ENCODE data around the gene ZNF605. TPM values are rescaled to one million over a fixed set of nuclear protein-coding genes. Genes with fewer than 3 reads are reported as not detected.
"Not testable (repeated sequence)": the region's sequence is repeated elsewhere in the genome, so short reads cannot be mapped to it uniquely, and the experiment has no call there.

The ZNF605 gene
- total RNA-seq: 1 to 10 TPM; 4.6 to 5.3 TPM

- intact Hi-C loops (cut with micrococcal nuclease): loop anchor here (1.0 kb wide), 4 partner anchors 30 to 124 kb away; partner anchors contain the start of genes CHFR, ZNF140, ZNF26 and ZNF84
- H3K4me1 Mint-ChIP-seq (ENCODE audit: low read depth): peaks cover 31% of the 10 kb centered on the region
- peaks cover 28% of the 10 kb centered on the region for H3K36me3 Mint-ChIP-seq
- peaks cover 19% of the 10 kb centered on the region for H3K9me3 Mint-ChIP-seq
- CTCF ChIA-PET: interaction anchor here (0.5 to 1.3 kb wide), 2 partner anchors 30 to 40 kb away, joined by 3 to 5 read pairs; partner anchors contain the start of gene ZNF26
- H3K27me3 Mint-ChIP-seq: no peaks in the 10 kb centered on the region
- H3K4me3 Mint-ChIP-seq: peak within 1 kb of the TSS; percentile 88
- POLR2A ChIA-PET: interaction anchor here (0.9 to 2.1 kb wide), 2 partner anchors 30 to 124 kb away, joined by 3 to 10 read pairs; partner anchors contain the start of gene ZNF26
- H3K27ac Mint-ChIP-seq: peak within 1 kb of the TSS; percentile 89
- DNase-seq: peak; percentile 93
These were observed at the start of gene ZNF605 for GRCh38 chr12:132956011-132956788. TSS of gene ZNF605 (minus strand) at chr12:132956306. CDS start at chr12:132945635, 10,671 bp downstream.

DNA sequence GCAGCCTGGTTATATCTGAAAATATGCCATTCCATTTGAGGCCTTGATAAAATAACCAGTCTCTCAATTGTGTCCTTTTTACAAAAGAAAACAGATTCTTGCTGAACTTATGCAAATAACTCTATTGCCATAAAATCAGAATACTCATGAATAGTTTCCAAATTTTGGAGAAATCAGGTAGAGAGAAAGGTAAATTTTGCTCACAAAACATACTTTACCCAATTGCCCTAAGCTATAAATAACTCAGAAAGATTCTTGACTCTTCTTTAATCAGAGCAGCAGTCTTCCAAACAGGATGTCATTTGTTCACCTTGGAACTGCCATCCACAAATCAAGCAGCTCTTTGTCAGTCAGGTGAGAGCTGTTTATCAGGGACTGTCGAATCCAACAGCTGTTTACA lies 42.6 kb upstream of the ZNF605 start:
- peaks cover 83% of the 10 kb centered on the region for H3K9me3 Mint-ChIP-seq
- no peak overlapping the region for H3K27ac Mint-ChIP-seq
- H3K36me3 Mint-ChIP-seq: peaks cover 84% of the 10 kb centered on the region
- DNase-seq: no peak
- peaks cover 6% of the 10 kb centered on the region for H3K4me1 Mint-ChIP-seq (ENCODE audit: low read depth)
- intact Hi-C loops (cut with micrococcal nuclease): no loop called here
- POLR2A ChIA-PET: interaction anchor here (1.1 kb wide), 1 partner anchor 12 kb away, joined by 4 read pairs; the partner anchor contains the start of gene ZNF26
- H3K27me3 Mint-ChIP-seq: no peaks in the 10 kb centered on the region
- CTCF ChIA-PET: interaction anchor here (0.7 kb wide), 1 partner anchor 38 kb away, joined by 3 read pairs; no protein-coding TSS in a partner anchor
- H3K4me3 Mint-ChIP-seq: no peak overlapping the region

DNA sequence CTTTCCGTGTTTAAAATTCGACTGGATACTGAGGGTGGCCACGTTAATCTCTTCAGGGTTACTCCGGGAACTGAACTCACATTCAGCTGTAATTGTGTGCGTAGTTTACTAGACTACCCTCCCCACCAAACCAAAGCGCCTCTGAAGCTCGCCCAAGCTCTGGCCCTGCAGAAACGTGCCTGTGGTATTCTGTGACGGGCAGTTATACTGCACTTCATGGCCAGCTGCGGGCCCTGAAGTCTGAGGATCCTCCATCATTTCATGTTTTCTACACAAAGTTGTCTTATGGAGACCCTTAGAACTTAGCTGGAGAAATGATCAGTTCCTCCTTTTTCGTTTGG lies 30.7 kb upstream of the ZNF605 start:
- Mint-ChIP-seq H3K4me3 (peak overlapping the region; percentile 89), H3K27me3 (no peaks in the 10 kb centered on the region), H3K4me1 (ENCODE audit: low read depth) (peaks cover 27% of the 10 kb centered on the region), H3K27ac (peak overlapping the region; percentile 78), H3K36me3 (peaks cover 45% of the 10 kb centered on the region), H3K9me3 (peaks cover 30% of the 10 kb centered on the region)
- no peak for DNase-seq
- intact Hi-C loops (cut with micrococcal nuclease): loop anchor here (1.0 to 5.0 kb wide), 7 partner anchors 31 to 225 kb away; partner anchors contain the start of genes ANKLE2, ZNF10, ZNF140 and ZNF268
- POLR2A ChIA-PET: interaction anchor here (0.6 to 2.3 kb wide), 6 partner anchors 12 to 194 kb away, joined by 3 to 13 read pairs (median 6); partner anchors contain the start of genes ZNF268, ZNF605 and ZNF84
- CTCF ChIA-PET: interaction anchor here (1.1 to 2.2 kb wide), 5 partner anchors 23 to 194 kb away, joined by 3 to 8 read pairs (median 5); partner anchors contain the start of genes ZNF268 and ZNF605

GRCh38 chr12:132986001-132986884 lies 30.1 kb upstream of the ZNF605 start, which contains the start of gene ZNF26:
TSS of gene ZNF26 (plus strand) at chr12:132986367. CDS start at chr12:132986841, 474 bp downstream.
- ChIA-PET POLR2A (interaction anchor here (0.6 to 2.3 kb wide), 8 partner anchors 13 to 195 kb away, joined by 3 to 13 read pairs (median 4); partner anchors contain the start of genes ZNF10, ZNF268, ZNF605 and ZNF84), CTCF (interaction anchor here (0.6 to 2.2 kb wide), 5 partner anchors 30 to 195 kb away, joined by 3 to 8 read pairs (median 5); partner anchors contain the start of genes ZNF268 and ZNF605)
- intact Hi-C loops (cut with micrococcal nuclease): loop anchor here (1.0 to 5.0 kb wide), 7 partner anchors 30 to 224 kb away; partner anchors contain the start of genes ANKLE2, ZNF10, ZNF140 and ZNF268
- Mint-ChIP-seq H3K4me3 (peak within 1 kb of the TSS; percentile 89), H3K4me1 (ENCODE audit: low read depth) (peaks cover 27% of the 10 kb centered on the region), H3K27me3 (no peaks in the 10 kb centered on the region), H3K36me3 (peaks cover 40% of the 10 kb centered on the region), H3K27ac (peak within 1 kb of the TSS; percentile 94), H3K9me3 (peaks cover 27% of the 10 kb centered on the region)
- DNase-seq: peak; percentile 92

GRCh38 chr12:132976870-132977269 lies 20.8 kb upstream of the ZNF605 start:
- H3K27ac Mint-ChIP-seq; CTCF ChIA-PET; POLR2A ChIA-PET; H3K27me3 Mint-ChIP-seq; H3K4me1 Mint-ChIP-seq (ENCODE audit: low read depth); H3K4me3 Mint-ChIP-seq; H3K36me3 Mint-ChIP-seq; intact Hi-C loops (cut with micrococcal nuclease): not testable (repeated sequence)
- peaks cover 31% of the 10 kb centered on the region for H3K9me3 Mint-ChIP-seq
- DNase-seq: peak; percentile 57

- Mint-ChIP-seq H3K27ac (no peak overlapping the region), H3K27me3 (peaks cover 2% of the 10 kb centered on the region), H3K4me3 (no peak overlapping the region), H3K4me1 (ENCODE audit: low read depth) (no peaks in the 10 kb centered on the region), H3K36me3 (peaks cover 7% of the 10 kb centered on the region), H3K9me3 (peaks cover 38% of the 10 kb centered on the region)
- POLR2A ChIA-PET: no interaction called here
- DNase-seq: no peak
- intact Hi-C loops (cut with micrococcal nuclease): no loop called here
- CTCF ChIA-PET: no interaction called here
These were observed 16.3 kb upstream of the ZNF605 start for GRCh38 chr12:132972374-132972773.

DNA sequence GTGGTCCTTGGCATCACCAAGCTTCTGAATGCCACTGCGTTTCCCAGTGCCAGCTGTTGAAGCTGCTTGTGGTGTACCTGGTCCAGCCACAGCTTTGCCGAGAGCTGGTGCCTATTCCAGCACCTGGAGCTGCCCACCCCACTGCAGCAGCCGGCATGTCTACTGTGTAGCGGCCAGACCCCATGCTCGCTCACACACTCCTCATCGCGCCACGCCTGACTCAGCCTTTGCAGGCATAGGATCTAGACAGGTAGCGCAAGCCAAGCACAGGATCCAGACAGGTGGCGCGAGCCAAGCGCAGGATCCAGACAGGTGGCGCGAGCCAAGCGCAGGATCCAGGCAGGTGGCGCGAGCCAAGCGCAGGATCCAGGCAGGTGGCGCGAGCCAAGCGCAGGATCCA lies 11.6 kb upstream of the ZNF605 start:
- Mint-ChIP-seq H3K27me3 (no peaks in the 10 kb centered on the region), H3K4me3 (no peak overlapping the region), H3K36me3 (peaks cover 24% of the 10 kb centered on the region), H3K4me1 (ENCODE audit: low read depth) (no peaks in the 10 kb centered on the region), H3K27ac (no peak overlapping the region), H3K9me3 (peaks cover 43% of the 10 kb centered on the region)
- ChIA-PET CTCF (no interaction called here), POLR2A (no interaction called here)
- intact Hi-C loops (cut with micrococcal nuclease): no loop called here
- no peak for DNase-seq

- CTCF ChIA-PET: no interaction called here
- Mint-ChIP-seq H3K27me3 (no peaks in the 10 kb centered on the region), H3K36me3 (peaks cover 24% of the 10 kb centered on the region), H3K9me3 (peaks cover 35% of the 10 kb centered on the region), H3K4me3 (no peak overlapping the region), H3K4me1 (ENCODE audit: low read depth) (no peaks in the 10 kb centered on the region), H3K27ac (no peak overlapping the region)
- intact Hi-C loops (cut with micrococcal nuclease): no loop called here
- POLR2A ChIA-PET: no interaction called here
- no peak for DNase-seq
These were observed 10.7 kb upstream of the ZNF605 start for GRCh38 chr12:132966676-132967415.

GRCh38 chr12:132965796-132966195 lies 9.7 kb upstream of the ZNF605 start:
- intact Hi-C loops (cut with micrococcal nuclease): no loop called here
- Mint-ChIP-seq H3K36me3 (peaks cover 26% of the 10 kb centered on the region), H3K9me3 (peaks cover 30% of the 10 kb centered on the region), H3K27me3 (no peaks in the 10 kb centered on the region), H3K4me1 (ENCODE audit: low read depth) (no peaks in the 10 kb centered on the region), H3K27ac (no peak overlapping the region), H3K4me3 (no peak overlapping the region)
- ChIA-PET CTCF (no interaction called here), POLR2A (no interaction called here)
- no peak for DNase-seq

DNA sequence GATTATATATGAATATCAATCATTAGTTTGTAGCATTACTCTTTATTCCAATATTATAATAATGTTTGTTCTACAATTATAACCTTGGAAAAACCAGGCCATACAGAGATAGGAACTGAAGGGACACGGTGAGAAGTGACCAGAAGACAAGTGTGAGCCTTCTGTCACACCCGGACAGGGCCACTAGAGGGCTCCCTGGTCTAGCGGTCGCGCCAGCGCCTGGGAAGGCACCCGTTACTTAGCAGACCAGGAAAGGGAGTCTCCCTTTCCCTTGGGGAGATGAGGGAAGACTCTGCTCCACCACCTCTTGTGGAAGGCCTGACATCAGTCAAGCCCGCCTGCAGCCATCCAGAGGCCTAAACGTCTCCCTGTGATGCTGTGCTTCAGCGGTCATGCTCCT lies 7.8 kb upstream of the ZNF605 start:
- intact Hi-C loops (cut with micrococcal nuclease); H3K27me3 Mint-ChIP-seq; H3K27ac Mint-ChIP-seq; POLR2A ChIA-PET; H3K4me3 Mint-ChIP-seq; H3K4me1 Mint-ChIP-seq (ENCODE audit: low read depth): not testable (repeated sequence)
- peaks cover 33% of the 10 kb centered on the region for H3K36me3 Mint-ChIP-seq
- CTCF ChIA-PET: interaction anchor here (0.8 kb wide), 1 partner anchor 24 kb away, joined by 3 read pairs; no protein-coding TSS in a partner anchor
- DNase-seq: peak; percentile 34
- H3K9me3 Mint-ChIP-seq: peaks cover 21% of the 10 kb centered on the region

DNA sequence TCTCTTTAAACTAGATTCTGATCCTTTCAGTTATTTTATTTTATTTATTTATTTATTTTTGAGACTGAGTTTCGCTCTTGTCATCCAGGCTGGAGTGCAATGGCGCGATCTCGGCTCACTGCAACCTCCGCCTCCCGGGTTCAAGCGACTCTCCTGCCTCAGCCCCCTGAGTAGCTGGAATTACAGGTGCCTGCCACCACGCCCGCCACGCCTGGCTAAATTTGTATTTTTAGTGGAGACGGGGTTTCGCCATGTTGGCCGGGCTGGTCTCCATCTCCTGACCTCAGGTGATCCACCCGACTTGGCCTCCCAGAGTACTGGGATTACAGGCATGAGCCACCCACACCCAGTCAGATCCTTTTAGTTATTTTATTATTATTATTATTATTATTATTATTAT lies 5.7 kb upstream of the ZNF605 start:
- intact Hi-C loops (cut with micrococcal nuclease); H3K4me3 Mint-ChIP-seq; H3K27ac Mint-ChIP-seq; DNase-seq; CTCF ChIA-PET; POLR2A ChIA-PET; H3K4me1 Mint-ChIP-seq (ENCODE audit: low read depth); H3K27me3 Mint-ChIP-seq: not testable (repeated sequence)
- Mint-ChIP-seq H3K36me3 (peaks cover 33% of the 10 kb centered on the region), H3K9me3 (peaks cover 19% of the 10 kb centered on the region)
